GM21447 (cell line): ENCODE measurements around the gene OTULIN.

ENCODE experiments used
- ATAC-seq: cut with Tn5 transposase; IDR thresholded peaks from one replicate; pipeline ENCODE4 v1.9.1; 2021; ENCODE audit not compliant: unreplicated experiment

OTULIN gene

DNA sequence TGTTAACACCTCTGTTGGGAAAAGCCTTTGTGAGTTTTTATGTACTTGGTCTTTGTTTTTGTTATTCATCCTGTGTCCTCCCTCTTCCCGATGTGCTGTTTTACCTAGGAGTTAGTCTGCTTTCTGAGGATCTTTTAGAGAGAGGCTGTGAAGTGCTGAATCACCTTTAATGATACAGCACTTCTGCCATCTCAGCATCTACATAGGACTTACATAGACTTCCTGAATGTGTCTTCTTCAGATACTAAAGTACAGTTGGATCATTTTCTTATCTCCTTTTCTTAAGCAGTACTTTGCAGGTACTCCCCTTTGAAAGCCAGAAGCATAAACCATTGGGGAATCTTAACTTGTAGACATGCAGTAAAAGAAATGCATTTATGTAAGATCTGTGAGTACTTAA is 31.5 kb downstream of the OTULIN start:
- no peak for ATAC-seq

DNA sequence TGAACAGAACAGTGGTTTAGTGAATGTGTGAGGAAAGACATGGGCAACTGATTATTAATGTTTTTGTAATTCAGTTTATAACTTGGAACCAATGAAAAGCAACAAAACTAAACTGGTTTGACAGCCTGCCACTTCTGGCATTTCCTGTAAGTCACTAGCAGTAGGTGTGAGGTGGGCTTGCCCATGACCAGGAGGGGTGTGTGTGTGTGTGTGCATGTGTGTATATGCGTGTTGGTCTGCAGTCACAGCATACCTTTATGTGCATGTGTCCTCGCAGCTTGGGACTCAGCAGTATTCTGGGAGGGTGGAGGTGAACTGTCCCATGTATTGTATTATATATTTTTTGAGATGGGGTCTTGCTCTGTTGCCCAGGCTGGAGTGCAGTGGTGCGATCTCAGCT is 32.3 kb downstream of the OTULIN start:
- ATAC-seq = no peak

DNA sequence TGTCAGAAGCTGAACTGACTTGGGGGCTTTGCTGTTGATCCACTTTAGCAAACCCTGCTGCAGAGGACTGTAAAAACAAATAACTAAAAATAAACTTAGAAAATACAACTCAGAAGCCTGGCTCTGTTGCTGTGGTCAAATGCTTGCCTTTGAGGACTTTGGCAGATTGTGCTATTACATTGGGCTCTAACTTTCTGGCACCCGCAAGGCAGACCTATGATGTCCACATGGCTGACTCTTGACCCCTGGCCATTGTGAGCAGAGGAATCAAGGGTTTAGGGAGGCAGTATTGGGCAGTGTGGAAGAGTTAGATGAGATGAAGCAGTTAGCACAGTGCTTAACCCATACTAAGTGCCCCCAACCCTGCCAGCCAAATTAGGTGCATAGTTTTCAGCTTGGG is 34.0 kb downstream of the OTULIN start:
- no peak for ATAC-seq

DNA sequence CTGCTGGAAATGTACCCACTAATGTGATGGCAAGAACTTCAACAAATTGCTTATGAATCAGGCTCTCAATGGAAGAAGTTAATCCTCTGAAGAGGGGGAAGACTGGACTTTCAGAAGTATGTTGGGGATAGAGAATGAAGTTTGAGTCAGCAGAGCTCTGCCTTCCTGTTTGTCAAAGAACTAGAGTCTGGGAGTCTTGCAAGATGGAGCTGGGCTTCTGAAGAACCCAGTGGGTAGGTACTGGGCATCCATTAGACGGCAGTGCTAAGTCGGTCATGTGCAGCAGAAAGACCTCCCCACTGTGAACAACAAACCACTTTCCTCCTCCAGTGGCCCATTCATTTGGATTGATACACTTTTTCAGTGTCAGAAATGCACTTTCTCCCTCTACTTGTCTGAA is 34.6 kb downstream of the OTULIN start:
- no peak for ATAC-seq

DNA sequence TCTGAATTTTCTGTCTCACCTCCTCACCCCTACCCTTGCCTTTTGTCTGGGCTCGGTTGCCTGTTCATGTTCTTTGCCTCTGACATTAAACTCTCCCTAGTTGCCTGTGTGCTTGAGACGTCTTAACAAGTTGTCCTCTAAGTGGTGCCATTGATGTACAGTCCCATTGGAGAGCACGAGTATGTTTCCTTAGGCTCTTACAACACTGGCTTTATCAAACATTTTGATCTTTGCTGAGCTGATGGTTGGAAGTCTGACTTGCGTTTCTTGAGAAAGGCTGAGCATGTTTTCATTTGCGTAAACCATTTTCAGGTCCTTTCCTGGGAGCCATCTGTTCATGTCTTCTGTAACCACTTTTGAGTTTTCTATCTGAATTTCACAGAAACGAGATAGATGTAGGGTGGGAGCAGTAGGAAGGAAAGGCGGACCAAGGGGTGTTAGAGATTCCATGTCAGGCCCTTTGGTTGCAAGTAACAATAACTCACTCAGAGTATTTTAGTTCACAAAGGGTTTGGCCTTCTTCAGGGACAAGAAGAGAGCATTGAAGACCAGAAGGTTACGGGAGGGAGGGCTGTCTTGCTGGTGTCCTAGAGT is 35.4 kb downstream of the OTULIN start:
- no peak for ATAC-seq

DNA sequence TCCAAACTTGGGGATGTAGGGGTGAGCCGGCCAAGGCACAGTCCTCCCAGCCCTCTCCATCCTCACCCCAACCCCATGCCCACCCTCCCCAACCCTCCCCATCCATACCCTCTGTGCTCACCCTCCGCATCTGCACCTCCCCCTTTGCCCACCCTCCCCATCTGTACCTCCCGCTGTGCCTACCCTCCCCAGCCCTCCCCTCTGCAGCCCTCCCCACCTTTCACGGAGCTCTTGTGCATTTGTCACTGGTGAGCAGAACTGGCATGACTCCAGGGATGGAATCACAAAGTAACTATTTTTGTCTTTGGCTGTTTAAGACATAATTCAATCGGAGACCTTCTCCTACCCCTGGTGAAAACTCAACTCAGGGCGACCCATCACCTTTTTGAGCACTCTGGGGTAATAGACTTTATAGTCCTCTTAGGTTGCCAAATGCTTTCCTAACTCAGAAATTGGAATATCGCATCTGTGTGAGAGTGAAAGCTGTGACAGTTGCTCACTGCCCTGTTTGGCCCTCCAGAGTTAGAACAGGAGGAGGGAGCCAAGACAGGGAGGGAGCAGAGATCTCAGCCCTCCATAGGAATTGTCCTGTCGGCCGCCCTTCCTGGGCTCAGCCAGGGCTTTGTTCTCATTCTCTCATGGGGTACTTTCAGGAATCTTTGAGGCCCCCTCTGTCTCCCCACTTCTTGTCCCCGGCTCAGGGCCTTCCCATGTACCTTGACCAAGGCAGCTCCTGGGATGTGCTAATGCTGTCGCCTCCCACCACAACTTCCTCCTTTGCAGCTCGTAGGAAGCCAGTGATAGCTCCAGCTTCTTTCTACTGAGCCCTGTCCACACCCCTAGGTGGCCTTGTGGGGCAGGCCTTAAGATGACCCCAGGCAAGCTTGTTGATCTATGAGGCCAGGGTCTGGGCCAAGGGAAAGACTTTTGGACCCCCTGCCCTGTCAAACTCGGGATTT is 36.2 kb downstream of the OTULIN start:
- ATAC-seq = no peak

DNA sequence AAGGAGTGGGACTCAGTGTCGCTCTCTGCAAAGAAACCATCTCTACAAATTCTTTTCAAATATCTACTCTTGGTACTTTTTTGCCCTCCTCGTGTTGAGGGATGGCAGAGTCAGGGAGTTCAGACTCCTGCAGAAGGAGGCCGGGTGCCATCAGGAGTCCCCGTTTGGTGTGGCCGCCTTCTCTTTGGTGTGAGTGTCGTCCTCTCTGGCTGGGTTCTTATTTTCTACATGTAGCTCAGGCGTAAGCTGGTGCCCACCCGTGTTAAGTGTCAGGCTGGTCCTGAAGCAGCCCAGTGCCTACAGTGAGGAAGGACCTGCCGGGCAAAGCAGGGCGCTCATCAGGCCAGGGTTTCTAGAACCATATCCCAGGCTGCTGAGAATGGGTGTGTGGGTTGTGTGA is 37.0 kb downstream of the OTULIN start:
- ATAC-seq = no peak

DNA sequence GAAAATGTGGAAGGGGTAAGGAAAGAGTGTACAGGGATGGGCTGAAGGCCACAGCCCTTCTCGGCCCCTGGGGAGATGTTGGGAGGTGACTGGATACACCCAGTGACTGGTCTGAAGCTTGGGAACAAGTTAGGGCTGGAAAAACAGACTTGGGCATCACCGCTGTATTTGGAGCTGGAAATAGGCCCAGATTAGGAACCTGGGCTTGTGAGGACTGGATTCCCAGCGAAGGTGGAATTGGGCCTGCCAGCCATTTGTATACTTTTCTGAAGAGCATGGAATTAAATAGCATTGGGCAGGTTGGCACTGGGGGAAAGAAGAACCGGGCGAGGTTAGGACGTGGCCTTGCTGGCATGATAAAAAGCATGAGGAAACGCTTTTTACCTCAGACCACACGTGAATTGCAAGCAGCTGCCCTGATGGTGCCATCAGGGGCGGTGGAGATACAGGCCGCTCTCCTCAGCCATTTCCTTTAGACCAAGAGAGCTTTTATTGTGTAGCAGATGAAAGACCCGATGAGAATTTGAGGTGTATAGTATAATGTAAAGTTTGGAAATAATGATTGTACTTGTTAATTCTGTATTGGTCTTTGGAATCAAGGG is 37.8 kb downstream of the OTULIN start:
- no peak for ATAC-seq

DNA sequence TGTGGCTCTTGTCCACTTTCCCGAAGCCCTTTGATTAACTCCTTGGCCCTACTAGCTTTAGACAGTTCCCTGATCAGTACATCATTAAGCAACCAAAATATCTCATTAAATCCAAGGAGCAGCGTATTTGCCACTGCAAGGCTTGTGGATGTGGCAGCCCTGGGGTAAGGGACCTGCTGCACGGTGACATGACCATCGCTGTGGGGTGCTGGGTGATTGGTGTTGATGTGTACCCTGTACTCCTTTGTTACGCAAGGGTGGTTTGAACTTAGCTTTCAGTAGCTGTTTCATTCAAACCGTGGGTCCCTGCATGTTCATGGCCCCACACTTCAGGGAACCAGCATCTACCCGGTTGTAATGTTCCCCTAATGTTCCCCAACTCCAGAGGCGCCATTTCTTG is 41.0 kb downstream of the OTULIN start:
- ATAC-seq = no peak

DNA sequence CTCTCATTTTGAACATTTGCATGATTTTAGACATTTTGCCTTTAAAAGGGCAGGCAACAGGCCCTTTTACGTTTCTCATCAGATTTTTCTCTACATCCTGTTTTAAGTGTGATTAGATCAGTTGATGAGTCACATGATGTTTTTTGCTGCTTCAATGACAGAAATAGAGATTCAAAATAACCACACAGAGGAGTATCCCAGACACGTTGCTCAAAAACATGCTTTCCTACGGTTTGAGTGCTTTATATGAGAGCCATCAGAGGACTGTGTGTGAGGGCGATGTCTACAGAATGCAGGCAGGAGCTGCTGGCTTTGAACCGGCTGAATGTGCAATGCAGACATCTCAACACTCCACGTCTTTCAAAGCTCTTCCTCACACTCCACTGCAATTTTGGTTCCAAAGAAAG is 42.1 kb downstream of the OTULIN start:
- no peak for ATAC-seq

DNA sequence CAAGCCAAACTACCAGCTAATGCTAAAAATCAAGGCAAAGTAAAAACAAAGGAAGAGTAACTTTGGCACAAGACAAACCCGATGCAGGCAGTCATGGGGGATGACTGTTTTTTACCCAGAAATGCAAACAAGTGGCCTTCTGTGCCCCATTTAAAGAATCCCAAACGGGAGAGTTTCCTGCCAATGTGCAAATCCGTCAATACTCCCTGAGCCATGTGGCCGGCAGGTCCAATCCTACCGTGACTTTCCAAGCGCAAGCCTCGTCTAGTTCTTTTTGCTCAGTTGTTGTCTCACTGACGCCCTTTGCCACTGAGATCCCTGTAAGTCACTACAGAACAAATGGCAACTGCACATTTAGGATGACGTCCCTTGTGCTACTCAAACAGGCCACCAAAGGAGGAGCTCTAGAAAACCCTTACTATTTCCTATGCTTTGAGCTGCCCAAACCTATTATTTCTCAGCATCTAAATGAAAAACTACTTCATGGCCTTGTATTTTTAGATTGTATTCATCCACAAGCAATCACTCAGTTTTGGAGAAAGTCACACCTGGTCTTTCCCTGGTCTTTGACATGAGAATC is 43.4 kb downstream of the OTULIN start:
- no peak for ATAC-seq

DNA sequence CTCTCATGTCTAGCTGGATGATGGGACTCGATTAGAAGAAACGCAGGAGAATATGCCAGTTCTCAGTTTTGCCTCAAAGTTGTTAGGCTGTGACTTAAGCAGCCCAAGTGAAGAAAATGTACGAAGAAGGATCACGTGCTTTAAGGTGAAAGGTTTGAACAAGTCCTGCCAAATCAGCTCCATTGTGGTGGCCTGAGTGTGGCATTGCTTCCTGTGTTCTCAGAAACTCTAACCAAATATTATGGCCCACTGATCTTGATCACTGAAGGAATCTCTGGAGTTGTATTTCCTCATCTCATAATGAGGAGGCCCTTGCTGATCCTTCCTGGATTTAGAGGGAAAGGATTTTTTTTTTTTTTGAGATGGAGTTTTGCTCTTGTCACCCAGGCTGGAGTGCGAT is 44.0 kb downstream of the OTULIN start:
- ATAC-seq = no peak

DNA sequence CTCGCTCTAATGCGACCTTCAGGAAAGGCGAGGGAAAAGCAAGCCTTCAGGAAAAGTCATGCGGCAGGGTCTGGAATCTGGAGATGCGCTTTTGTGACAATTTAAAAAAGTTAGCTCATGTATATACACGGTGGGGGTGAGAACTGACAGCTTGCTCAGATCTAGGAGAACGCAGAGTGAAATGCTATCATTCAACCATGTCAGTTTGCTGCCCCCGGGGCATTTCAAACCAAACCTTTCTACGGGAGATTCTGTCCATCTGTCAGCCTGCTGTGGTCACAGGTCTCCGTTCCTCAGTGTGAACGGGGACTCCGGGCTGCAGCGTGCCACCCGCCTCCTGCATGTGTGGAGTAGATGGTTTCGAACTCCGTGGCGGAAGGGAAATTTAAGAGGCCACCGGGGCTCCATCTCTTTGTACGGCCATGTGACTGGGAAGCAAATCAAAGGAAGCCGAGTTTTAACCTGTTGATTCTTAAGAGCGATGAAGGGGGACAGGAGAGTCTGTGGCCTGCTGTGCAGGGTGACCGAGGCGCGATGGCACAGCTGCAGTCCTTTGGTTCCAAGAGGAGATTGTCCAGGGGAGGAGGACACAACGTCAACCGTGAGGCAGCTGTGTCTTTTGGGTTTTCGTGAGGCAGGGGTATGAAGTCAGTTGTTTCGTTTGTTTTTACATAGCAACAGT is 45.9 kb downstream of the OTULIN start:
- ATAC-seq = no peak

DNA sequence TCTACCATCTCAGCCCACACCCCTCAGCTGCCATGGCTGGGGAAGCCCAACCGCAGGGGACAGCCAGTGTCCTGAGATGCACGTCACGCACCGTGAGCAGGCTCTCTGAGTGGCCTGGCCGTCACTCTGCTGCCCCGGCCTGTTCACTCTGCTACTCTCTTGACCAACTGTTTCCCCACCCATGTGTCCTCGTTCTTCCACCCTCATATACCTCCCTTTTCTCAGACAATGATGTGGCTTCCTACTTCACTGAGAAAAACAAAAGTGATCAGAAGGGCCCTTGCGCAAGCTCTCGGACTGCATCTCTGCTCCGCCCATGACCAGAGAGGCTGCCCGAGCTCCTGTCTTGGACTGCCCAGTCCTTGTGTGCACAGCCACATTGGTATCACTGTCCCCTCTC is 47.6 kb downstream of the OTULIN start:
- ATAC-seq = no peak

DNA sequence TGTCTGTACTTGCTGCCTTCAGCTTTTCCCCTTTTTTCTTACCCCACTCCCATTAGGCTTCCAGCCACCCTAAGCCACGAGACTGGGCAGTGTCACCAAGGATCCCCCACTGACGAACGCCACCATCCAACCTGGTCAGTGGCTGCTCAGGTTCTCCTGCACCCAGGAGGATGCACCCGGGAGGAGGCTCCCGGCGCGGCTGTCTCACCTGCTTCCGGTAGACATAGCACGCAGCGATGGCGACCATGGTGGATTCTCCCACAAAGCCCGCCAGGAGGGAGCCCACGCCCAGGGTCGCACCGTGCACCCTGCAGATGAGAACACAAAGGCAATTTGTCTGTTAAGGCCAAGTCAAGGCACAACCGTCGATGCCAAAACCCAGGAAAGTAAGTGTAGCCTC is 48.1 kb downstream of the OTULIN start:
- ATAC-seq = no peak

DNA sequence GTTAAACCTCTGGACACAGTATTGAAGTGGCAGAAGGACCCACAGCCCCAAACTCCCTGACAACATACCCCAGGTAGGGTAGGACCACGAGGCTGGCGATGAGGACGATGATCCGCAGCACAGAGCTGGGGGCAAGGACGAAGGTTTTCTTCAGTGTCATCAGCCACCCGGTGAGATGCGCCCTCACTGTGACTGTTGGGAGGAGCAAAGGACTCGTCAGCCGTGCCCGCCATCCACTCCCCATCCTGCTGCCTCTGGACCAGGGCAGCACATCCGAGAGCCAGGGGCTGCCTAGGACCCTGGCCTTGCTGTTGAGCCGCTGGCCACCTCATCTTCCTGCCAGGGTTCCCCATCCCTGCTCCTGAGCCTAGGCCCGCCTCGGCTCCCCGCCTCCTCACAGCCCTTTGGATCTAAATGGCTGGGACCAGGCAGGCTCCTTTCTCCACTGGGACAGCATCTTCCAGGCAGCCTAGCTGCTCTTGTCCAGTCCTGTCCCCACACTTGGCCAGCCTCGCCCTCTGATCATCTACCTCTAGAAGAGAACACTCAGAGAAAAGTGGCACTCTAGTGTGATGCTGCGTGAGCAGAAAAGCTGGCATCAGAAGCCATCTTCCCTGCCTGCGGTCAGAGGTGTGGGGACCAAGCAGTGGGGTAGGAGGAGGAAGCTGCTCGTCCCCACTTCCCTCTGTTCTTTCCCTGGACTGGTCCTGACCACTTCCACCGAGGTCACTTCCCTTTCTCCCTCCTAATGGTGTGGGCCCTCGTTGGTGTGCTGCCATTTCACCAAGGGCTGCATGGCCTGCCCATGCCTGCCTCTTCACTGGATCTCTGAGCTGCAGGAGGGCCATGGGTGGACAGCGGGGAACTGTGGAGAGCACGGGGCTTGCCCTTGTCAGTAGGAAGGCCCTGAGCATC is 49.2 kb downstream of the OTULIN start:
- no peak for ATAC-seq

DNA sequence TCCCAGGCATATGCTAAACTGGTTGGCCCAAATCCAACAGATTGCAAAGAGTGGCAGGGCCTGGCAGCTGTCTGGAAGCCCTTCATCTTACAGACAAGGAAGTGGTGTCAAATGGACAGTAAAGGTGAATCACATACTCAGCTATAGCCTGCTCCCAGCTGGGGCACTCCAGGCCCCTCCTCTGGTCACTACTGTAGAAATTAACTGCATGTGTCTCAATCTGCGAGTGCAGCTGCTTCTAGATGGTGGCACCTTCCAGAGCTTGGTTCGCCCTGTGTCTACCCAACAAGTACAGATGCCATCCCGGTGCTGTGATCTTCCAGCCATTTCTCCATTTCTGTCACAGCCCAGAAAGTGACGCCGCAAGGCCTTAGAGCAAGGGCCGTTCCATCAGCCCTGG is 50.2 kb downstream of the OTULIN start:
- ATAC-seq = no peak

DNA sequence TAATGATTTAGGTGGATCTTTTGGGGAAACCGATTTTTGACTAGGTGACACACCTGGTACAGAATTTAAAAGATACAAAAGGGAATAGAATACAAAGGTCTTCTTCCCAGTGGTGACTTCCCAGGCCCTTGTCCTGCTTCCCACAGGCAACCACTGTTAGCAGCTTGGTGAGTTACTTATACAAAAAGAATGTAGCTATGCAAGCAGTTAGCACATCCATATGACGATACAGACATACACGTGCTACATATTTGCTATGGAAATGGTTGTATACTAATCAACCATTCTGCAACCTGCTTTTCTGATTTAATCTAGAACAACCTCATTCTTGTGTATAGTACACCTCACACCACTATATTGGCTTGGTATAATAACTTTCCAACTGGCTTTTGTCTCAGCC is 51.0 kb downstream of the OTULIN start:
- ATAC-seq = no peak

DNA sequence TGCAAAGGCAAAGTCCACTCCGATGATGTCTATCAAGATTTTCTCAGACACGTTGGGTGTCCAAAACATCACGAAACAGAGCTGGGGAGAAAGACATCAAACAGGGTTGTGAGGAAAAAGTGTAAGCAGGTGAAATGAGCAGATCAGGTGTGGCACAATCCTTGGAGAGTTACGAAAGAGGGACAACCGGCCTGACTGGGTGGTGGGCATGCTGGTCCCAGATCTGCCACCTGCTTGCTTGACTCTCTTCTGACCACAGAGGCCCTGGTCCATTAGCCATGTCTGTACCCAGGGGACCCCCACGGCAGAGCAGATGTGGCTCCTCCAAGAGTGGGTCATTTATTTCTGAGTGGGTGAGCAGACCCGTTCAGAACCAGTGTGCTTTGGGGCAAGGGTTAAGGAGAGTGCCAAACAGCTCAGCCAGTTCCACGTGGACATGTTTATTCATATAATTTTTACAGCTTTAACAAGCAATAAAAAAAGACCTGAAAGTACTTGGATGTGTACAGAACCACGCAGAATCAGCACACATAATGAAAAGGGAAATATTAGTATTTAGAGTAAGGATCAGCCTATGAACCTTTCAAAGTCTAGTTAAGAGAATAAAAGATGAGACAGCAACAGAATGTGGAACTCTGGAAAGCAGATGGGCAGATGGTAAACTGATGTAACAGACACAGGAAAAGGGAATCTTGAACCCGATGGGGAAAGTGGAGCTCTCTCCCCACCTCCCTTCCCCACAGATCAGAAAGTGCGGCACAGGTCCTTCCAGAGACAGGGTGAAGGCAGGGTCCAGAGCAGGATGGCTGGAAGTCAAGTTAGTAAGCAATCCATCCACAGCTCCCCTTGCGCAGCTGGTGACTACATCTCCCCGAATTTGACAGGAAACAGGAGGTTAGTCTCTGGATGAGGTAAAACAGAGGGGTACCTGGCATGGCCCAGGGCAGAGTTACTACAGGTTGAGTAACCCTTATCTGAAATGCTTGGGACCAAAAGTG is 52.5 kb downstream of the OTULIN start:
- no peak for ATAC-seq
